GM13977 (cell line): ENCODE results near the gene DHX8.
"Not testable (repeated sequence)": the region's sequence is repeated elsewhere in the genome, so short reads cannot be mapped to it uniquely, and the experiment has no call there.

Experiments
- DNase-seq: peaks from one replicate; pipeline ENCODE4 v3.0.0; 2012; ENCODE audit warnings: low spot score
- in situ Hi-C: fragments of 300-500 bp; cut with MboI; formaldehyde crosslinking; loops from one replicate; pipeline ENCODE4 v1.12.0; 2022; ENCODE audit warnings: low sequenced_read_pairs, low pct_unique_long_range_greater_than_20kb, mixed read lengths, inconsistent platforms; ENCODE audit not compliant: unreplicated experiment
- TF ChIP-seq, protein P1 (sequence below): IDR thresholded peaks from 2 replicates; pipeline ENCODE4 v1.5.1; 2012; ENCODE audit warnings: mild to moderate bottlenecking, control low read depth; ENCODE audit not compliant: insufficient read depth; ENCODE audit errors: extremely low read depth, missing control alignments

Gene DHX8

DNA sequence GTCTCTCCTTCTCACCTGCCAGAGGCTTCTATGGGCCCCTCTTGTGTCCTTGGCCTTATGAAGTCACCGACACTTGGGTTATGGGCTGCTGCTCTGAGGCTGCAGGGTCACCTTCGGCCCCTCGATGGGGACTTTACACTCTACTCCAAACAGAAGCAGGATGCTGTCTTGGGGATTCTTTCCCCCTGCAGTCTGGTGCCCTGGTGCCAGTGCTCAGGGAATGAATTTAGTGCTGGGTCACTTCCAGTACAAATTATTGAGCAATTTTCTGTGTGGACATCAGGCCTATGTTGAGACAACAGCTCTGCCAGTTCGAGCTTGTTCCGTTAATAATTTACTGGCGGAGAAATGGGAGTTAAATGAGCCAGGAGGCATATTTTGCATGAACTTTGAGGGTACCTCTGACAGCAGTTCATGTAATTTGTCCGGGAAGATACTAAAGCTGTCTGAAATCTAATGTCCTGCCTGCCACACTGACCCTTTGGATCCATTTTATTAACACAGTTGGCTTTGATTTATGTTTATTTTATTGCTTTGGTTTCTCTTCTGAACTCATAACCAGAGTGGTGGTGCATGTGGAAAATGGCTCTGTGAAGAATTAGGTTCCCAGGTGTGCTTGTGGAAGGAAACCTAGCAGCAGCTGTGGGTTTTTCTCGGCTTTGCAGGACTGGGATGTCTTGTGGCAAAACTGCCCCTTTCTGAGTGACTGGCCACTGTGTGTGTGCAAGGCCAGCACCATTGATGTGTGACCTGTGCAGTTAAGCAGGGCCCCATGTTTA, 34.1 kb upstream of the DHX8 start:
- in situ Hi-C loops, result no loop called here
- TF ChIP-seq, protein P1, sequence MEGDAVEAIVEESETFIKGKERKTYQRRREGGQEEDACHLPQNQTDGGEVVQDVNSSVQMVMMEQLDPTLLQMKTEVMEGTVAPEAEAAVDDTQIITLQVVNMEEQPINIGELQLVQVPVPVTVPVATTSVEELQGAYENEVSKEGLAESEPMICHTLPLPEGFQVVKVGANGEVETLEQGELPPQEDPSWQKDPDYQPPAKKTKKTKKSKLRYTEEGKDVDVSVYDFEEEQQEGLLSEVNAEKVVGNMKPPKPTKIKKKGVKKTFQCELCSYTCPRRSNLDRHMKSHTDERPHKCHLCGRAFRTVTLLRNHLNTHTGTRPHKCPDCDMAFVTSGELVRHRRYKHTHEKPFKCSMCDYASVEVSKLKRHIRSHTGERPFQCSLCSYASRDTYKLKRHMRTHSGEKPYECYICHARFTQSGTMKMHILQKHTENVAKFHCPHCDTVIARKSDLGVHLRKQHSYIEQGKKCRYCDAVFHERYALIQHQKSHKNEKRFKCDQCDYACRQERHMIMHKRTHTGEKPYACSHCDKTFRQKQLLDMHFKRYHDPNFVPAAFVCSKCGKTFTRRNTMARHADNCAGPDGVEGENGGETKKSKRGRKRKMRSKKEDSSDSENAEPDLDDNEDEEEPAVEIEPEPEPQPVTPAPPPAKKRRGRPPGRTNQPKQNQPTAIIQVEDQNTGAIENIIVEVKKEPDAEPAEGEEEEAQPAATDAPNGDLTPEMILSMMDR, result no peak
- DNase-seq, result no peak

GRCh38 chr17:43450791-43451190, 33.0 kb upstream of the DHX8 start:
- in situ Hi-C loops, result not testable (repeated sequence)

GRCh38 chr17:43451741-43452140, 32.0 kb upstream of the DHX8 start:
- DNase-seq, in situ Hi-C loops: not testable (repeated sequence)

More at GRCh38 chr17:43450791-43451190, 33.0 kb upstream of the DHX8 start:
- not testable (repeated sequence) for DNase-seq

GRCh38 chr17:43453331-43453812, 30.4 kb upstream of the DHX8 start:
- no peak for DNase-seq
- in situ Hi-C loops, result no loop called here
- TF ChIP-seq, protein P1, result no peak

GRCh38 chr17:43454868-43455267, 28.9 kb upstream of the DHX8 start:
- TF ChIP-seq, protein P1, result no peak
- in situ Hi-C loops, result no loop called here
- no peak for DNase-seq

DNA sequence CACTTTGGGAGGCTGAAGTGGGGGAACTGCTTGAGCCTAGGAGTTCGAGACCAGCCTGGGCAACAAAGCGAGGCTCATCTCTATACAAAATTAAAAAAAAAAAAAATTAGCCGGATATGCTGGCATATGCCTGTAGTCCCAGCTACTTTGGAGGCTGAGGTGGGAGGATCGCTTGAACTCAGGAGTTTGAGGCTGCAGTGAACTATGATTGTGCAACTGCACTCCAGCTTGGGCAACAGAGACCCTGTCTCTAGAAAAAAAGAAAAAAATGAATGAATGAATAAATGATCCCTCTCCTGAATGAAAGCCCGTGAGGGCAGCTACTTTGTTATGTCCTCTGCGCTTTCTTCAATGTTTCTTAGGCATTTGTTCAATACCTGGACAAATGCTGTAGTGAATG, 27.7 kb upstream of the DHX8 start:
- TF ChIP-seq, protein P1, result no peak
- in situ Hi-C loops, result no loop called here
- no peak for DNase-seq

- in situ Hi-C loops, result no loop called here
- TF ChIP-seq, protein P1, result no peak
- no peak for DNase-seq
Measured at GRCh38 chr17:43456661-43457361, 27.0 kb upstream of the DHX8 start.

GRCh38 chr17:43457362-43457692, 26.4 kb upstream of the DHX8 start:
- no peak for DNase-seq
- TF ChIP-seq, protein P1, result no peak
- in situ Hi-C loops, result no loop called here

- in situ Hi-C loops, DNase-seq: not testable (repeated sequence)
Measured at GRCh38 chr17:43459878-43460277, 23.9 kb upstream of the DHX8 start.
